GM21529 (cell line): ENCODE measurements around the gene NKD1.

Experiments
- ATAC-seq: cut with Tn5 transposase; IDR thresholded peaks from one replicate; pipeline ENCODE4 v1.9.1; 2021; ENCODE audit not compliant: unreplicated experiment

The NKD1 gene

DNA sequence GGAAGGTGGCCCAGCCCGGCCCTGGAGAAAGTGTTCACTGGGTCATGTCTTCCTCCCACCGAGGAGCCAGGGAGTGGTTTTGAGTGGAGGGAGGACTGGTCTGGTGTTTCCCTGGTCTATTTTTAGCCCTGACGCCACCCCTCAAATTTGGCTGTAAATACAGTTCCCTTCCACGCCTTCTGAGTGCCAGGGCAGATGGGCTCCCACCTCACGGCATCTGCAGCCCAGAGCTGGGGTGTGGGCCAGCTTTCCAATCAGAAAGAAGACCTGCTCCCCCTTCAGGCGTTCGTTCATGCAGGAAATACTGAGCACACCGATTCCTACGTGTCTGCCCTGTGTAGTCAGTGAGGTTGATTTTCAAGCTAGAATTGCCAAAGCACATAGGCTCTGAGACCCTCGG is 79.2 kb downstream of the NKD1 start:
- ATAC-seq = no peak

GRCh38 chr16:50628156-50628802 is 80.1 kb downstream of the NKD1 start:
- no peak for ATAC-seq

DNA sequence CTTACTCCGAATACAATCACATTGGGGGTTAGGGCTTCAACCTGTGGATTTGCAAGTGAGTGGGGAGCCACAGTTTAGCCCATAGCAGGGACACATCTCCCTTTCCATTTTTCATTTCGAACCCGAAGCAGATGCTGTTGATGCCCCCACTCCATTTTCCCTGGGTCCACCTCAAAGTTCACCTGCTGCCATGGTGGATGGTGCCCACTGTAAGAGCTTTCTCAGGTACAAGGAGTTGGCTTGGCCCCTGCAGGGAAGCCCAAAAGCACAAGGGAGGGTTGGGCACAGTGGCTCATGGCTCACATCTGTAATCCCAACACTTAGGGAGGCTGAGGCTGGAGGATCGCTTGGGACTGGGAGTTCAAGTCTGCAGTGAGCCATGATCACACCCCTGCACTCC is 81.1 kb downstream of the NKD1 start:
- no peak for ATAC-seq

DNA sequence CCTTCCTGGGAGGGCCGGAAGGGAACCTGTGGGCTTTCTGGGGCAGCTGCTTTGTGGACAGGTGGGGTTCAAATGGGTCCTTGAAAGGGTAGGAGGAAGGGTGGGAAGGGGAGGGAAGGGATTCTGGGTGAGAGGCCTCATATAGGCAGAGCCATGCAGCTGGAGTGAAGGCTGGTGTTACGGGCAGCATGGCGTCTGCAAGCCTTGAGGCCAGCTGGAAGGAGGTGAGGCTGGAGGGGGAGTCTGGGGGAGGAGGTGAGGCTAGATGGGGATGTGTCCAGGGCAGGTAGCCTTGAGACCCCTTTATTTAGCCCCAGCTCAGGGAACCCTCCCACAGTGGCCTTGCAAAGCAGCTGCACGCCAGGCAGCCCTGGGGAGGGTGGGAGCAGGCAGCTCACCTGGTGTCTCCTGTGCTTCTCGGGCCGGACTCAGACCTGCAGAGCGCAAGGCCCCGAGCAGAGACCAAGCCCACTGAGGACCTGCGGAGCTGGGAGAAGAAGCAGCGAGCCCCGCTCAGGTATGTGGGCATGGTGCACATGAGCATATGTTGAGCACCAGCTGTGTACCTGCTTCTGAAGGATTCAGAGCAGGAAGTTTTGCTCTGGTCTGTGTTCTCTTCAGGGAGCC is 82.3 kb downstream of the NKD1 start:
- no peak for ATAC-seq

DNA sequence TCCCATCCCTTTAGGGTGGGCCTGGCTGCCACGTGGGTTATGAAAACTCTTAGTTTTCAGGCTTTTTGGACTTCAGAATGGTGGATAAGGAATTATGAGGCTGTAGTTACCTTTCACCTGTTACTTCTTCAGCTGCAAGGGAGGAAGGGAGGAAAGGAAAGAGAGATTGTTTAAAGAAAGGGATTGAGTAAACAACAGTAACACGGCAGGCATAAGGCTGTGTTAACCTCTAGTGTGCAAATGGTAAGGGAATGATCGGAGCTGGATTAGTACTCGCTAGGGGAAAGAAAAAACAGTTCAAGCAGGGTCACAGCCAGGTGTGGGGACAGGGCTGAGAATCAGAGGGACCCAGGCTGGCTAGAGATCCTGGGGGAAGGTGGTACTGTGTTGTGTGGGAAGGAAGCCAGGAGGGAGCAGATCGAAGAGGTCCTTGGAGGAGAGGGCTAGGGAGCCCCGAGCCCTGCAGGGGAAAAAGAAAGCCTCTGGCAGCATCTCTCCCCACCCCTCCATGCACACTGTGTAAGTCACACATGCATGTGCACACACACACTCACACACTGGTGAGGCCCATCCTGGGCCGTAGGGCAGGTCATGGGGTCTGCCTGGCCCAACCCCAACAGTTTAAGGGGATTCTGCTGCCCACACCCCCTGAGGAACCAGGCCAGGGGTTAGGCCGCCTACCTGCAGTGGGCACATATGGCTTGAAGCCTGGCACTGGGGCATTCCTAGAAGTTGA is 83.2 kb downstream of the NKD1 start:
- no peak for ATAC-seq

DNA sequence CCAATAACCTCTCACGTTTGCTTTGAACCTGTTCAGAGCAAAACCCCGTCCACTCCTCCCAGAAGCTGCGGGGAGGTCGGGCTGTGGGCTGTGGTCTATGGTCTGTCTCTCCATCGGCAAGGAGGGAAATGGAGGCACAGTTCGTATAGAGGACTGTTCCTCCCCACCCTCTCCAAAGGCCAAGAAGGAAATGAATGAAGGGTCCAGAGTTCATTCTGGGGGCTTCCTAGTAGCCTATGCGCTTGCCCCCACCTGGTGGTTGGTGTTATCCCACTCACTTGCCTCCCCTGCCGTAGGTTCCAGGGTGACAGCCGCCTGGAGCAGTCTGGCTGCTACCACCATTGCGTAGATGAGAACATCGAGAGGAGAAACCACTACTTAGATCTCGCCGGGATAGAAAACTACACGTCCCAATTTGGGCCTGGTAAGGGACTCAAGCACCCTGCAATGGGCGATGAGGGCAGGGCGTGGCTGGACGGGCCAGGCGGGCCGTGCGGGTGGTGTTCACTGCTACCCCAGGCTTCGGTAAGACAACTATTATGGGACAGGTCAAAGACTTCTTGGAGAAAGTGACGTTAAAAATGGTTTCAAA is 83.9 kb downstream of the NKD1 start:
- ATAC-seq = no peak

GRCh38 chr16:50632927-50633800 is 85.0 kb downstream of the NKD1 start:
- no peak for ATAC-seq

- ATAC-seq = no peak
Observed at GRCh38 chr16:50634090-50634489, 85.9 kb downstream of the NKD1 start.

GRCh38 chr16:50634947-50635346 is 86.8 kb downstream of the NKD1 start:
- ATAC-seq = no peak

DNA sequence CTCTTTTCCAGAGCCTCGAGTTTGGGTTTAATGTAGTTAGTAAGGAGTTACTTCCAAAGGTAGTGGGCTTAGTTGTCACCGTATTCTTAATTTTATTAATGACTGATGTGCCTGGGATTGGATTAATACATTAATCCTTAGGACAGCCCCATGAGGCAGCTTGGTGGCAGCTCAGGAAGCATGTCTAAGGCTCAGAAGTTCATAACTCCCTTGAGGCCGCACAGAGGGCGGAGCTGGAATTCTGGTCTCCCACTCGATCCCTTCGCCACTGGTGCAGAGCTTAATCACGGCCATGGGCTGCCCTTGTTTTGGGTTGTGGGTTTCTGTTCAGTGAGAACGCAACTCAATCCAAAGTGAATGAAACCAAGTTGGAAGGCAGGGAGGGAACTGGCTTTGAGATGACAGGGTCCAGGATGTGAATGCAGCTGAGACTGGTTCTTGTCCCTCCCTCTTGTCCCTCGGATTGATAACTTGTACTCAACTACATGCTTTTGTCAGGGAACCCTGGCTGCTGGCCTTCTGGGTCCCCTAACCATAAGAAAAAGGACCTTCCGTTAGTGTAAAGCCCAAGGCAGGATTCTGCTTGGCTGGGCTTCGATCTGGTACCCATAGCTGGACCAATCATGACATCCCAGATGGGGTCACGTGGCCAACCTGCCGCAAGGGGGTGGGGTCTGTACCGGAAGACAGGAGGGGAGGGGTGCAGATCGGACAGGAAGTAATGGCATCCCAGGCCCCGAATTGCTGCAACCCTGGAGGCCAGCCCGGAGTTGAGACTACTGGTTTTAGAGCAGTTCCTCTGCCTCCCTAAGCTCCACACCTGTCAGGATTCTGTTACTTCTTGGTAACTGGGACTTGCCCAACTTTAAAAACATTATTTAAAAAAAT is 87.6 kb downstream of the NKD1 start:
- ATAC-seq = no peak

- ATAC-seq = no peak
Observed at GRCh38 chr16:50636753-50637374, 88.7 kb downstream of the NKD1 start.

DNA sequence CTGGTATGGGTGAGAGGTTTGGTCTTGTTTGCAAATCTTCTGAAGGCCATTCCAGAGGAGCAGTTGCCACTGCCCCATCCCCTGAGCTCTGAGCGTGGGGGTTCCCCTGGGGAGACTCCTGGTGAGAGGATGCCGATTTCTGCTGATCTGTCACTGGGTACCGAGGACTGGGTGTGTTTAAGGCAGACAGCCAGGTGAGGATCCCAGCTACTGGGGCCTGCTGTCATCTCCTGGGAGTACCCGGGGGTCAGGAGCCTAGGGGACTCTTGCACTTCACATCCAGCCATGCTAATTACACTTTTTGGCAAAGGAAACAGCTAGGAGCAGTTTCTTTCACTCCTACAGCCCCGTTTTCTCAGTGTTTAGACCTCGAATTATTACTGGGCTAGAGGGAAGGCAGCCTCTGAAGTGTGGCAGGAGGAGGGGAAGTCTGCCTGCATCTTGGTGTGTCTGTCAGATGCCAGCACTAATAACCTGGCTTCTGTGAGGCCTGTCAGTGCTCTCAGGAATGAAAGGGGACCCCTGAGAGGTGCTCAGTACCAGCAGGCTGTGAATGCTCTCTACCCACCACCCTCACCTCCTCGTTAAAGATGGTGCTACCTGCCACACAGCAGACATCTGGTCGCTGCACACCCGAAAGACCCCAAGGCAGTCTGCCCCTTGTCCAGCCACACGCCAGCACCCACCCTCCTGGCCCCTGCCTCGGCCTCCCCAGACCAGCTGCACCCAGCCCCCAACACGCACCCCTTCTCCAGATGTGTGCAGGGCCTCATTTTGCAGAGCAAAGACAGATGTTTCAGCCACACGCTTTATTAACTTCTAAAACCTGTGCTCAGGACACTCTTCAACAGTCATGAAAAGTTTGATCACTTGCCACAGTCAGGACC is 89.8 kb downstream of the NKD1 start:
- no peak for ATAC-seq

DNA sequence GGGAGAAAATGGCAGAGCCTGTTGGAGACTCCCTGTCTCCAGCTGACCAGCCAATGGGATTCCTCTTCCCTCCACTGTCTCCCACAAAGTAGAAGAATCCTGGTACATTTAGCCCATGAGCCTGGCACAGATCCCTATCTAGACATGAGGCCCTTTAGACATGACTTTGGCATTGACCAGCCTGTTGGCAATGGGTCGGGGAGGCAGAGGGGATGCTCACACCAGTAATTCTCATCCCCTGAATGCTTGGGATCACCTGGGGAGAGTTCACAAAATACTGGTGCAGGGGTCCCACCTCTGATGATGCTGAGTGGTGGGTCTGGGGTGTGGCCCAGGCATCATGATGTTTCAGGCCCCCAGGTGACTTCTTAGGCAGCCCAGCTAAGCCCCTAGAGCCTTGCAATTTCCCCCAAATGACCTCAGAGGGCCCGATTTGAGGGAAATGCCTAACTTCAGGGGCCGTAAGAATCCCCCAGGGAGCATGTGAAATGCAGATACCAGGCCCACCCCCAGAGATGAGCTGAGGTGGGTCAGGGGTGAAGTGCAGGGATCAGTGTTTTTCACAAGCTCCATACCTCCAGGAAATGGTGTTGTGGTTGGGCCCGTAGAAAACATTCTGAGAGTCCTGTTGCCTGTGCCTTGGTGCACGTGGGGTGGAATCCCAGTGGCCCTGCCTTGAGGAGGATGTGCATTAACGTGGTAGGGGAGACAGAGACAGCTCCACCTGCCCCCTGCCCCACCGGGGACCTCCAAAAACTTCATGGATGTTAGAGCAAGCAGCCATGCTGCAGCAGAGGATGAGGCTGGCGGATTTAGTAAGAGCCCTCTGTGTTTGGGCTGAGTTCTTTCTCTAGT is 90.8 kb downstream of the NKD1 start:
- no peak for ATAC-seq

- no peak for ATAC-seq
Observed at GRCh38 chr16:50640391-50640790, 92.2 kb downstream of the NKD1 start.

- no peak for ATAC-seq
Observed at GRCh38 chr16:50640919-50641817, 93.0 kb downstream of the NKD1 start.

DNA sequence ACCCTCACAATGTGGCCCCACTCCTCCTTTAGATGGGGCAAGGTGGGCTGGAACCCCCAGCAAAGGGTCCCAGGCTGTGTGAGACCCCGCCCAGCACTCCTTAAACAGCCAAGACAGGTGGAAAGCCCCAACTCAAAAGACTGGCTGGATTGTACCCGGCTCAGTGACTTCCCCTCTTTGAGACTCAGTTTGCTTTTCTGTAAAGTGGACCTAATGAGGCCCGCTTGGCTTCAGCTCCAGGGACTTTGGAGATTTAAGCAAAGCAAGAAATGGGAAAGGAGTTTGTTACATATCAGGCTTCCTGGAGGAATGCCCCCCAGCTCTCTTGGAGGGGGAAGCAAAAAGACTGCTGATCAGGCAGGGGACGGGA is 93.6 kb downstream of the NKD1 start:
- no peak for ATAC-seq

- ATAC-seq = no peak
Observed at GRCh38 chr16:50642349-50642748, 94.2 kb downstream of the NKD1 start.
